ENCODE data around the gene GARIN5B.
A peak's percentile ranks its signal among the peaks of the same experiment; 100 is the strongest.

The GARIN5B gene

DNA sequence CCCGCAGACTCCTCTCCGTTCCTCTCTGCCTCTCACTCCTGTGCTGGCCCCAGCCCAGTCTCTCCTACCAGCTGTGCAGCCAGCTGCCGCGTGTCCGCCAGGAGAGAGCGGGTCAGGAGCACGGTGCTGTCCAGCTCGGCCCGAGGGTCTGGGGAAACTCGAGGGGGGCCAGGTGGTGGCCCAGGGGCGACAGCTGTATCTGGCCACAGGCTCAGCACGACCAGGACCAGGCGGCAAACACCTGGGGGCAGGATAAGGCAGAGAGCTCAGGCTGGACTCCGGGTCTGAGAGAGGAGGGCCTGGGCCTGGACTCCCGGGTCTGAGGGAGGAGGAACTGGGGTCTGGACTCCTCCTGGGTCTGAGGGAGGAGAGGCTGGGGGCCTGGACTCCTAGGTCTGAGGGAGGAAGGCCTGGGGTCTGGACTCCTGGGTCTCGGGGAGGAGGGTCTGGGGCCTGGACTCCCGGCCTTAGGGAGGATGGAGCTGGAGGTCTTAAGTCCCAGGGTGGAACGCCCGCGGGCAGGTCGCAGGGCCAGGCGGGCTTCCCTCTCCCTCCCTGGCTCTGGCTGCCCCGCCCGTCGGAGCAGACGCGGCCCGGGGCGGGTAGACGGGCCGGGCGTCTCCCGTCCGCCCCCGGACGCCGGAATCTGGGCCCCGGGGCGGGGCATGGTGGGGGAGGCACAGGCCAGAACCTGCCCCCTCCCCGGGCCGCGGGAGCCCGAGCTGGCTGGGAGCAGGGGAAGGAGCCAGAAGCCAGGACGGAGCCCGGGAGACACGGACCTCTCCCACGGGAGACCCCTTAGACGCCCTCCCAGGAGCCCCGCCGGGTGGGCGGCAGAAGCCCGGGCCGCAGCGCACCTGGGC, 5.9 kb upstream of the GARIN5B start:
- no peak for TF ChIP-seq CTCF (IDR thresholded peaks at IDR 0.05; ENCODE audit: control insufficient read depth, insufficient read depth, low read depth, low read length, missing control alignments)
- peak overlapping the region; percentile 67 for H3K4me3 ChIP-seq (ENCODE audit: control insufficient read depth, low read depth, low read length)
- no peak for DNase-seq (ENCODE audit: low read depth)

GRCh38 chr19:55368106-55368505, 5.0 kb upstream of the GARIN5B start:
- peak overlapping the region; percentile 67 for H3K4me3 ChIP-seq (ENCODE audit: control insufficient read depth, low read depth, low read length)
- no peak for TF ChIP-seq CTCF (IDR thresholded peaks at IDR 0.05; ENCODE audit: control insufficient read depth, insufficient read depth, low read depth, low read length, missing control alignments)
- no peak for DNase-seq (ENCODE audit: low read depth)

DNA sequence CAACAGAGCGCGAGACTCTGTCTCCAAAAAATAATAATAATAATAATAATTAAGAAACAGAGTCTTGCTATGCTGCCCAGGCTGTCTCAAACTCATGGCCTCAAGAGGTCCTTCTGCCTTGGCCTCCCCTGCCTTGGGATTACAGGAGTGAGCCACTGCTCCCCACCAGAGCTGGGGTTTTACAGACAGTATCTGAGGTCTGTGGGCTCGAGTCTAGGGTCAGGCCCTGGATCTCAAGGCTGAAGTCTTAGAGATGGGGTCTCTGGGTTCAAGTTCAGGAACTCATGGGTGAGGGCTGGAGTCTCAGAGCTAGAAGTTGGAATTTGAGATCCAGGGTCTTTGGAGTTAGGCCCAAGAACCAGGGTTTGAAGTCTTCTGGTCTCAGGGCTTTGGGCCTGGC, 3.7 kb upstream of the GARIN5B start:
- no peak overlapping the region for H3K4me3 ChIP-seq (ENCODE audit: control insufficient read depth, low read depth, low read length)
- no peak for DNase-seq (ENCODE audit: low read depth)
- TF ChIP-seq CTCF (IDR thresholded peaks at IDR 0.05; ENCODE audit: control insufficient read depth, insufficient read depth, low read depth, low read length, missing control alignments) = no peak

DNA sequence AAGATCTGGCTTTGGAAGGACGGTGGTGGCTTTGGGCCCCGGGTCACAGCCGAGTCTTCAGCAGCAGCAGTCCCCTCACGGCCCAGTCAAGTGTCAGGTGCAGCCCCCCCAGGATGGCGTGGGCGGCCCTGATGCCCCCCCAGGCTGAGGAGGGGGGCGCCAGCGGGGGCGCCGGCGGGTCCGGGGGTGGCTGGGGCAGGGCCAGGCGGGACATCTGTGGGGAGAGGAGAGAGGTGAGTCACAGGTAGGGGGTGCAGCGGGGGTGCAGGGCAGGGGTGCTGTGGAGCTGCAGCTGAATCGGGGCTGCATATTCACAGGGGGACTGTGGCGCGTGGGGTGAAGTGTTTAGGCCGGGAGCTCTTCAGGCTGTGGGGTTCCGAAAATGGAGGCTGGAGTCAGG, 2.9 kb upstream of the GARIN5B start:
- no peak overlapping the region for H3K4me3 ChIP-seq (ENCODE audit: control insufficient read depth, low read depth, low read length)
- DNase-seq (ENCODE audit: low read depth) = no peak
- TF ChIP-seq CTCF (IDR thresholded peaks at IDR 0.05; ENCODE audit: control insufficient read depth, insufficient read depth, low read depth, low read length, missing control alignments) = no peak

- H3K4me3 ChIP-seq (ENCODE audit: control insufficient read depth, low read depth, low read length) = no peak overlapping the region
- no peak for DNase-seq (ENCODE audit: low read depth)
- no peak for TF ChIP-seq CTCF (IDR thresholded peaks at IDR 0.05; ENCODE audit: control insufficient read depth, insufficient read depth, low read depth, low read length, missing control alignments)
Measured at GRCh38 chr19:55365245-55365644, 2.2 kb upstream of the GARIN5B start.

DNA sequence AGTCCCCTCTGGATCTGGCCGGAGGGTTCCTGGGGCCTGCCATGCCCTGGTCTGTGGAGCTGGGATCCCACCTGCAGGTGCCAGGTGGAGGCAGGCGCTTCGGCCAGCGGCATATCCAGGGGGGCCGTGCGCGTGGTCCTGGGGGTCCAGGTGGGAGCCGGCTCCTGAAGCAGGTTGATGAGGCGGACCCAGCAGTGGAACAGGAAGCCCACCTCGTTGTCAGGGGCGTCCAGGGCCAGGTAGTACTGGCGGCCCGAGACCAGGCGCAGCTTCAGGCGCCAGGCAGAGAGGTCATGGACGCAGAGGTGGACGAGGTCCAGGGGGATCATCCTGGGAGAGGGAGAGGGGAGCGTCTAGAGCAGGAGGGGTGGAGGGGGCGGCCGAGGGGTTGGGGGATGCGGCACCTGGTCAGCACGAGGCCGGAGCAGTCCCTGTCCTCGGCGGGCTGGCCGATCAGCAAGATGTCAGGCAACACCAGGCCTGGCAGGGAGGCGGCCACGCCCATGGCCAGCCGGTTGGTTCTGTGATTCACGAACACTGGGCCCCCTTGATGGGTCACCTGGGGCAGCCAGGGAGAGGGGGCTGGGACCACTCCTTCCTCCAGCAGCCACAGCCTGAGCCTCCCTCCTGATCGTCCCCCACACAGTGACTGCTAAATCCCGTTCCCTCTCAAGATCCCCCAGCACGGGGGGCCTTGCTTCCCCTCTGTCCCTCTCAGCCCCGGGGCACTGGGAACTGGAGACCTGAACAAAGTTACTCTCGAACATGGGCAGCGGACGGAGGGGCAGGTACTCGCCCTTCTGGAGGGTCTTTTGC, 678 bp downstream of the GARIN5B start:
- no peak overlapping the region for H3K4me3 ChIP-seq (ENCODE audit: control insufficient read depth, low read depth, low read length)
- TF ChIP-seq CTCF (IDR thresholded peaks at IDR 0.05; ENCODE audit: control insufficient read depth, insufficient read depth, low read depth, low read length, missing control alignments) = no peak
- no peak for DNase-seq (ENCODE audit: low read depth)
